ENCODE measurements around the gene DDIT3.
"Not testable (repeated sequence)": the region's sequence is repeated elsewhere in the genome, so short reads cannot be mapped to it uniquely, and the experiment has no call there.

DDIT3 gene

DNA sequence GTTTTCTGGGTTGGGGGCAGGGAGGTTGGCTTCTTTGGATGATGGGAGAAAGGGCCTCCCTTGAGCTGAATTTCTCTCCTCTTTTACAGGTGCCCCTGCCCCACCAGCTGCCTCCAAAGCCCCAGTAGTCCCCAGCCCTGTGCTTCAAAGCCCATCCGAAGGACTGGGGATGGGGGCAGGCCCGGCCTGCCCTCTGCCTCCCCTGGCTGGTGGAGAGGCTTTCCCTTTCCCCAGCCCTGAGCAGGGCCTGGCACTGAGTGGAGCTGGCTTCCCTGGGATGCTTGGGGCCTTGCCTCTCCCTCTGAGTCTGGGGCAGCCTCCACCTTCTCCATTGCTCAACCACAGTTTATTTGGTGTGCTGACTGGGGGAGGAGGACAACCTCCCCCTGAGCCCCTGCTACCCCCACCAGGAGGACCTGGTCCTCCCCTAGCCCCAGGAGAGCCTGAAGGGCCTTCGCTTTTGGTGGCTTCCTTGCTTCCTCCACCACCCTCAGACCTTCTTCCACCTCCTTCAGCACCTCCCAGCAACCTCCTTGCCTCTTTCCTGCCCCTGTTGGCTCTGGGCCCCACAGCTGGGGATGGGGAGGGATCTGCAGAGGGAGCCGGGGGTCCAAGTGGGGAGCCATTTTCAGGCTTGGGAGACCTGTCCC, 6.3 kb upstream of the DDIT3 start:
- in situ Hi-C loops (cut with MboI; ENCODE audit: low sequenced_read_pairs): no loop called here

DNA sequence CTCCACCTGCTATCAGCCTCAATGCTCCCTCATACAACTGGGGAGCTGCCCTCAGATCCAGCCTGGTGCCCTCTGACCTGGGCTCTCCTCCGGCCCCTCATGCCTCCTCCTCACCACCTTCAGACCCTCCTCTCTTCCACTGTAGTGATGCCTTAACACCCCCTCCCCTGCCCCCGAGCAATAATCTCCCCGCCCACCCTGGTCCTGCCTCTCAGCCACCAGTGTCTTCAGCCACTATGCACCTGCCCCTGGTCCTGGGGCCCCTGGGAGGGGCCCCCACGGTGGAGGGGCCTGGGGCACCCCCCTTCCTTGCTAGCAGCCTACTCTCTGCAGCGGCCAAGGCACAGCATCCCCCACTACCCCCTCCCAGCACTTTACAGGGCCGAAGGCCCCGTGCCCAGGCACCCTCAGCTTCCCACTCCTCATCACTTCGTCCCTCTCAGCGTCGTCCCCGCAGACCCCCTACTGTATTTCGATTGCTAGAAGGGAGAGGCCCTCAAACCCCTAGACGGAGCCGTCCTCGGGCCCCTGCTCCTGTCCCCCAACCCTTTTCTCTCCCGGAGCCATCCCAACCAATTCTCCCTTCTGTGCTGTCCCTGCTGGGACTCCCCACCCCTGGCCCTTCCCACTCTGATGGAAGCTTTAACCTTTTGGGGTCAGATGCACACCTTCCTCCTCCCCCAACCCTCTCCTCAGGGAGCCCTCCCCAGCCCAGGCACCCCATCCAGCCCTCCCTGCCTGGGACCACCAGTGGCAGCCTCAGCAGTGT, 5.5 kb upstream of the DDIT3 start:
- in situ Hi-C loops (cut with MboI; ENCODE audit: low sequenced_read_pairs): no loop called here

DNA sequence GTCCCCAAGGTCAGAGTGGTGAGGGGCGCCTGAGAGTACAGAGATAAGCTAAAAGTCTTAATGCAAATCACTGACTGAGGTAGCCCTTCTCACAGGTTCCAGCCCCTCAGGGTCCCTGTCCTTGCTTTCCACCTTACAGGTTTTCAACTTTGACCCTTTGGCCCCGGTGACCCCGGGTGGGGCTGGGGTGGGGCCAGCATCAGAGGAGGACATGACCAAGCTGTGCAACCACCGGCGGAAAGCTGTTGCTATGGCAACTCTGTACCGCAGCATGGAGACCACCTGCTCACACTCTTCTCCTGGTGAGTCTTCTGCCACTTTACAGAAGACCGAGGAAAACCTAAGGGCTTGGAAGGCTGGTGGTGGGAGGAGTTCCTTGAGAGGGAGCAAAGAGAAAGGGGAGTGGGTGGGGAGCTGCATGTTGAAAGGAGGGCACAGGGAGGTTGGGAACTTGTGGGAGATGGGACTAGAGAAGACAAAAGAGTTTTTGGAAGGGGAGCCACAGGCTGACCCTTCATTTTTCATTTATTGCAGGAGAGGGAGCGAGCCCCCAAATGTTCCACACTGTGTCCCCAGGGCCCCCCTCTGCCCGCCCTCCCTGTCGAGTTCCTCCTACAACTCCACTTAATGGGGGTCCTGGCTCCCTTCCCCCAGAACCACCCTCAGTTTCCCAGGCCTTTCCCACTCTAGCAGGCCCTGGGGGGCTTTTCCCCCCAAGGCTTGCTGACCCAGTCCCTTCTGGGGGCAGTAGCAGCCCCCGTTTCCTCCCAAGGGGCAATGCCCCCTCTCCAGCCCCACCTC, 4.7 kb upstream of the DDIT3 start:
- in situ Hi-C loops (cut with MboI; ENCODE audit: low sequenced_read_pairs): no loop called here

DNA sequence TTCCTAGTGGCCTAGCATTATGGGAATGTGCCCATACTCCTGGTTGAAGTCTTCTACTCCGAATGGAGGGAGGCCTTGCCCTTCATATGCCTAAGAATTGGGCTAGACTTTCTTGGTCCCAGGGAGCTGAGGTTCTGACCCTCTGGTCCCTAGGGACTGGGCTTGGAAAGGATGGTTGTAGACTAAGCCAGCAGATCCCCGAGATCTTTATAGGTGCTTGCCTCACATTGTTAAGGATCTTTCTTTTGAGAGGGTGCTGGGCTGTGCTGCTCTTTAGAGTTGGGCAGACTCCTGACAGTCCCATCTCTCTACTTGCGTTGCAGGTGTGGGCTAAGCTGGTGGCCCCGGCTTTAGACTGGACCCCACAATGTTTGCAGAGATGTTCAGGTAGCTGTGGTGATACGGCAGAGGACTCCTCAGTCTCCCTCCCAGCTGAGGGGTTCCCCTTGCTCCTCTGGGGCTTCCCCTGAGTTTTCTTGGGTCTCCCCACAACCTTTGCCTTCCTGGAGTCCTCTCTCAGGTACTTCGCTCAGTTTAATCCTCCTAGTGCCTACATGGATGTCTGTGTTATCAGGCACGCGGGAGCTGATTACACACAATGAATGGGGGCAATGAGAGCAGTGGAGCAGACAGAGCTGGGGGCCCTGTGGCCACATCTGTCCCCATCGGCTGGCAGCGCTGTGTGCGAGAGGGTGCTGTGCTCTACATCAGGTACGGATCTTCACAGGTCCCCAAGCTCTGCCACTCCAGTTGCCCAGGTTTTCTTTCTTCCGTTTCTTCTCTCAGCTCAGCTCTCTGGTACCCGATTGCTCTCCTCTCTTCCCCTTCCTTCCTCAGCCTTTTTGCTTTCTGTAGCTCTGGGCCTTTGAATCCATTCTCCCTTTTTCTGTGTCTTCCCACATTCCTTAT, 3.6 kb upstream of the DDIT3 start:
- in situ Hi-C loops (cut with MboI; ENCODE audit: low sequenced_read_pairs): no loop called here

DNA sequence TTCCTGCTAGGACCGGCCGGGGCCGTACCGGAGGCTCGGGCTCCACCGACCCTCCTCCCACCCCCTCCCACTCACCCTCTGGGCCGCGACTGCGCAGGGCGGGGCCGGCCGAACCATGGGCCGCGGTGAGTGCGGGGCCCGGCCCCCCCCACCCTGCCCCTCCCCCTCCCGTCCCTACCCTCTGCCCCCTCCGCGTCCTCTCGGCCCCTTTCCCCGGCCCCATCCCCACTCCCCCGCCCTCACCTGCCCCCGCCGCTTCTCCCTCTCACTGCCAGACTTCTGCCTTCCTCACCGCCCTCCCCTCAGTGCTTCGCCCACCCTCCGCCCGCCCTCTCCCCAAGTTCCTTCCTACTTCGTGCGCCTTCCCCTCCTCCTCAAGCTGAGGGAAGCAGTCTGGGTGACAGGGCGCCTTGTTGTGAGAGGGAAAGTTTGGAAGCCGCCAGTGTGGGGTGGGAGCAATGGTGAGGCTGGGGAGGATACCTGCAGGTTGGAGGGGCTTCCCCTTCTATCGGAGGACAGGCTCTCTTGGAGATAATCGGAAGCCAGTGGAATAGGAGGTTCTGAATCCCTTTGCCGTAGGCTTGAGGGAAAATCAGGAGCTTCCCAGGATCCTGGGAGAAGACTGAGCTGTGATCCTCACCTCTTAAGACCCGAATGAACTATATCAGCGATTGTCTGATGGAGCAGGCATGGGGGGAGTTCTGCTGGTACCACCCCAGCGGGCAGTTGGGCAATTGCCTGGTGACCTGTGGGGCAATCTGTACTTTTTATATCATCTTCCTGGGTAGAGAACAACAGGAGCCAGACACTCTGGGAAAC, 2.8 kb upstream of the DDIT3 start:
- in situ Hi-C loops (cut with MboI; ENCODE audit: low sequenced_read_pairs): no loop called here

DNA sequence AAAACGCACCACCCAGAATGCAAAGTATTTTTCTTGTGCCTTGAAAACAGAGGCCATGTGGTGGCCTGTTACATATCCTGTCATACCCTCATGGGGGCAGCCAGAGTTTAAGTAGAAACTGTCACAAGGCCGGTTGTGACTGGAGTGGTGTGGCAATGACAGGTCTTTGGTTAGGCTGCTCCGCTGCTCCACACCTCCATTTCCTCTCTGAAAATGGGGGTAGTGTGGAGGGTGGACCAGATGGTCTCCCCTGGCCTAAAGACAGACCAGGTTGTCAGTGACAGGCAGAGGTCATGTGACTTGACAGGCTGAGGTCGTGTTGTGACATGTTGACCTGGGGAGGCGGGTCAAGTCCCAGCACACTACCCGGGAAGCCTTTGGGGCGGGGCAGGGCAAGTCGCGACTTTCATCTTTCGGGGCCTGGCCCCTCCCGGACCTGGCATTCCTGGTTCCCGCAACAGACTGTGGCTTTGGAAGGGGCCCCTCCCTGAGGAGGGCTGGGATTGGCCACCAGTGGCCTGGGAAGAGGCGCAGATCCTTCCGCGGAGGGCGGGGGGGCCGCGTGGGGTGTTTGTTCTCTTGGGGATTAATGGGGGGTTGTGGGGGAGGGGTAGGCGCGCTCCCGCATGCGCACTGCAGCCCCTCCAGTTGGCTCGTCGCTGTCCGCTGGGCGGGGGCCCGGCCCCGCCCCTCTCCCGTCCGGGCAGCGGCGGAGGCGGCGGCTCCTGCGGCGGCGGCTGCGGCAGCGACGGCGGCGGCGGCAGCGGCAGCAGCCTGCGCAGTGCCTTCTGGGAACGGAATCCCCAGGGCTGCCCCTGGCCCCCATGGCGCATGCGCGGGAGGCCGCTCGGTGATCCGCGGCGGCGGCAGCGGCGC, 1.9 kb upstream of the DDIT3 start, which contains the start of gene MBD6:
MBD6 (plus strand) TSS at position 814 of the 876 bp plus-strand sequence. CDS start 1,480 bp downstream, outside the sequence.
- in situ Hi-C loops (cut with MboI; ENCODE audit: low sequenced_read_pairs): no loop called here

DNA sequence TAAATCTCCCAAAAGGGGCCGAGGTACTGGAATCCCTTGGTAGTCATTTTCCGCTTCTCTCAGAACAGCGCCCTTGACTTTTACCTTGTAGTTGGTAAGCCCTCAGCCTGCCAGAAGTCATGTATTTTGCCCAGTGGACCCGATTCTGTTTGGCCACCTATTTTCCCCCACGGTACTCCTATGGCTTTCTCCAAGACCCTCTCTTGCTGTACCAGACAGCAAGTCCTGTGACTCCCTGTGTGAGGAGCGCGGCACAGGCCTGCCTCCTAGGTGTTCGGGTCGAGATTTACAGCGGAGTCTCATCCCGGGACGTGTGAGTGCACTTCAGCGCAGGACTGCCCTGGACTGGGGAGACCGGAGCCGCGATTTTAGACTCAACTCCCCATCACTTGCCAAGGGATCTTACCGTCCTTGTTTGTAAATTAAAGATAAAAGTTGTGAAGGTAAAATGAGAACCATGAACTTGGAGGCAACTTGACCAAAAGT, 1.3 kb upstream of the DDIT3 start:
- in situ Hi-C loops (cut with MboI; ENCODE audit: low sequenced_read_pairs): no loop called here

DNA sequence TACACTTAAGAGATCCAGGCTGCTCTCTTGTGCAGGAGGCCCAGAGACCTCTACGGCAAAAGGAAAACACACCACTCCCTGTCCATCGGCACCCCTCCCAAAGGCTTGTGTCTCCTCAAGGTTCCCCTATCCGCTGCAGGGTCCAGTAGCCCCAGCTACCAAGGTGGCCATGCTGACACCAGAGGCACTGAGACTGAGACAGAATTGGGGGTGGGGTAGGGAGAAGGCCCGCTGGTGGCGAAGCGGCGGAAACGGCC, 590 bp downstream of the DDIT3 start:
- in situ Hi-C loops (cut with MboI; ENCODE audit: low sequenced_read_pairs): no loop called here

DNA sequence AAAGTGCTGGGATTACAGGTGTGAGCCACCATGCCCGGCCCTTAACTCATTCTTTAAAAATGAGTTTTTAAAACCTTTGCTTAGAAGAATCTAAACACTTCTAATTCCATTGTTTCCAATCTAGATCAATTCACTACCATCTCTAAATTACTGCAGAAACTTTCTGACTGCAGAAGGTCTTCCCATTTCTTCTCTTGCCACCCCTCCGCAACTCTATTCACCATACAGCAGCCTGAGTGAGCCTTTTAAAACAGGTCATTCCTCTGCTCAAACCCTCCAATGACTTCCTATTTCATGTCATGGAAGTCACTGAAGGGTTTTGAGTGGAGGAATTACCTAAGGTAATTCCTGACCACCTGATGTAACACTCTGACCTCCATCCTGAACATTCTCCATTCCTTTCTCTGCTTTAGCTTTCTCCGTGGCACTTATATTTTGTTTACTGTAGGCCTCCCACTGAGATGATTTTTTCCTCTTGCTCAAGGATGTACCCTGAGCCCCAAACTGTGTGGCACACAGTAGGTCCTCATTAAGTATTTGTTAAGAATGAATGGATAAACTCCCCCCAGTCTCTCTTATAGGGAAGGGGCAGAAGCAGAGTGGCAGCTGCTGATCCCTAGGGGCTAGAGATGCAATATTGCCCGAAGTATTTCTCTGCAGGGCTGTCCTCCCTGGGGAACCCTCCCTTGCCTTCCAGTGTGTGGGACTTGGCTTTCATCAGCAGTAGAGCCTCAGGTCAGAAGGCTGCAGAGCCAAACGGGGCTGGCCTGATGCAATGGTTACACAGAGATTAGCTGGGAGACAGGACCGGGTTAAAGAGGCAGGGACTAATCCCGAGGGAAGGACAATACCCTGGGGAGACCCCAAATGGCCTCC, 1.2 kb downstream of the DDIT3 start:
- in situ Hi-C loops (cut with MboI; ENCODE audit: low sequenced_read_pairs): no loop called here

DNA sequence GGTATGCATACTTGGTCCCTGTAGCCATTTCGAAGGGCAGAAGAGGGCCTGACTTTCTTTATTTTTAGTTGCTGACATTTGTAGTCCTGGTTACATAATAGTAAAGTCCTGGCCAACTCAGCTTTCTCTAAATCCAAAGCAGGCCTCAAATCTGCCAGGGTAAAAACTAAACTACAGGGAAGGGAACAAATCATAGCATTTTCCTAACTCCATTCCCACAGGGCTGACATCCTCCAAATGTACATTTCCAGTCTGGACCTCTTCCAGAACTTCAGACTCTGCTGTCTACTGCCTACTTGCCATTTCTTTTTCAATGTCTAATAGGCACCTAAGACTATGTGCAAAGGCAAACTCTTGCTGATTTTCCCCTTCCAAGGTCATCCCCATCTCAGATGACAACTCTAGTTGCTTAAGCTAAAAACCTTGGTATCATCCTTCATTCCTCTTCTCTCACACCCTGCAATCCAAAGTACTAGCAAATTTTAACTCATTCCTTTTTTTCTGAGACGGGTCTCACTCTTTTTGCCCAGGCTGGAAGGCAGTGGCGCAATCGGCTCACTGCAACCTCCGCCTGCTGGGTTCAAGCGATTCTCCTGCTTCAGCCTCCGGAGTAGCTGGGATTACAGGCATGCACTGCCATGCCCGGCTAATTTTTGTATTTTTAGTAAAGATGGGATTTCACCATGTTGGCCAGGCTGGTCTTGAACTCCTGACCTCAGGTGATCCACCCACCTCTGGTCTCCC, 2.0 kb downstream of the DDIT3 start:
- in situ Hi-C loops (cut with MboI; ENCODE audit: low sequenced_read_pairs): no loop called here

DNA sequence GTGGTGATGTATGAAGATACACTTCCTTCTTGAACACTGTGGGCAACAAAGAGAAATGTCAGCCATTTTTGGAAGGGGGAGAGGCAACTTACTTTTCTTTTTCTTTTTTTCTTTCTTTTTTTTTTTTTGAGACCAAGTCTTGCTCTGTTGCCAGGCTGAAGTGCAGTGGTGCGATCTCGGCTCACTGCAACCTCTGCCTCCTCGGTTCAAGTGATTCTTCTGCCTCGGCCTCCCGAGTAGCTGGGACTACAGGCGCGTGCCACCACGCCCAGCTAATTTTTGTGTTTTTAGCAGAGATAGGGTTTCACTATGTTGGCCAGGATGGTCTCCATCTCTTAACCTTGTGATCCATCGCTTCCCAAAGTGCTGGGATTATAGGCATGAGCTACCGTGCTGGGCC, 2.6 kb downstream of the DDIT3 start:
- in situ Hi-C loops (cut with MboI; ENCODE audit: low sequenced_read_pairs): not testable (repeated sequence)

DNA sequence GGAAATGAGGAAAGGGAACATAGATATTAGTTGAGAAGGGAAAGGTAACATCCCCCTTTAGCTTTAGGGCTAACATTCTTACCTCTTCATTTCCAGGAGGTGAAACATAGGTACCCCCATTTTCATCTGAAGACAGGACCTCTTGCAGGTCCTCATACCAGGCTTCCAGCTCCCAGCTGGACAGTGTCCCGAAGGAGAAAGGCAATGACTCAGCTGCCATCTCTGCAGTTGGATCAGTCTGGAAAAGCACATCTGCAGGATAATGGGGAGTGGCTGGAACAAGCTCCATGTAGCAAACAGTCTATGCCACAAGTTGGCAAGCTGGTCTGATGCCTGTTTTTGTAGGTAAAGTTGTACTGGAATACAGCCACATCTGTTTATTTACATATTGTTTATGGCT, 3.1 kb downstream of the DDIT3 start:
- in situ Hi-C loops (cut with MboI; ENCODE audit: low sequenced_read_pairs): no loop called here

DNA sequence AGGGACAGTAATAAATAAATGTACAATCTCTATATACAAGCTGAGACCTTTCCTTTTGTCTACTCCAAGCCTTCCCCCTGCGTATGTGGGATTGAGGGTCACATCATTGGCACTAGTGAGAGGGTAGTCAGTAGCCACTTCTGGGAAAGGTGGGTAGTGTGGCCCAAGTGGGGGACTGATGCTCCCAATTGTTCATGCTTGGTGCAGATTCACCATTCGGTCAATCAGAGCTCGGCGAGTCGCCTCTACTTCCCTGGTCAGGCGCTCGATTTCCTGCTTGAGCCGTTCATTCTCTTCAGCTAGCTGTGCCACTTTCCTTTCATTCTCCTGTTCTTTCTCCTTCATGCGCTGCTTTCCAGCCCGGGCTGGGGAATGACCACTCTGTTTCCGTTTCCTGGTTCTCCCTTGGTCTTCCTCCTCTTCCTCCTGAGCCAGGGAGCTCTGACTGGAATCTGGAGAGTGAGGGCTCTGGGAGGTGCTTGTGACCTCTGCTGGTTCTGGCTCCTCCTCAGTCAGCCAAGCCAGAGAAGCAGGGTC, 3.6 kb downstream of the DDIT3 start:
- in situ Hi-C loops (cut with MboI; ENCODE audit: low sequenced_read_pairs): no loop called here

DNA sequence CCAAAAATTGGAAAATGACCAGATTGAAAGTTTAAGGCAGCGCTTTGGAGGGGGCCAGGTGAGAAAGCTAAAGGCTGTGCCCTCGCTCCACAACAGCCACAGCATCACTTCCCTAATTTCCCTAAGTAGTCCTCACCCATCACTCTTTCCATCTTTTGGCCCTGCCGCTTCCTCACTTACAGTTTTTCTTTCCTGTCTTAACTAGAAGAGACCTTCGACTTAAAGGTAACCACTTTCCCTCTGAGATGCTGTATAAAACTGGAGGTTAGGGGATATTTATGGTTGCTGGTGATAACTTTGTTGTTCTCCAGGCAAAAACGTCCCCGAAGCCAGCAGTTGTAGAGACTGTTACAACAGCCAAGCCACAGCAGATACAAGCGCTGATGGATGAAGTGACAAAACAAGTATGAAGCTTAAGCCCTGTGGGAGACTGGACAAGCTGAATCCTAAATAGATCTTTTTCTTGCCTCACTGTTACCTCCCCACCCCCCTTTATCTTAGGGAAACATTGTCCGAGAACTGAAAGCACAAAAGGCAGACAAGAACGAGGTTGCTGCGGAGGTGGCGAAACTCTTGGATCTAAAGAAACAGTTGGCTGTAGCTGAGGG, 4.3 kb downstream of the DDIT3 start:
- in situ Hi-C loops (cut with MboI; ENCODE audit: low sequenced_read_pairs): no loop called here

DNA sequence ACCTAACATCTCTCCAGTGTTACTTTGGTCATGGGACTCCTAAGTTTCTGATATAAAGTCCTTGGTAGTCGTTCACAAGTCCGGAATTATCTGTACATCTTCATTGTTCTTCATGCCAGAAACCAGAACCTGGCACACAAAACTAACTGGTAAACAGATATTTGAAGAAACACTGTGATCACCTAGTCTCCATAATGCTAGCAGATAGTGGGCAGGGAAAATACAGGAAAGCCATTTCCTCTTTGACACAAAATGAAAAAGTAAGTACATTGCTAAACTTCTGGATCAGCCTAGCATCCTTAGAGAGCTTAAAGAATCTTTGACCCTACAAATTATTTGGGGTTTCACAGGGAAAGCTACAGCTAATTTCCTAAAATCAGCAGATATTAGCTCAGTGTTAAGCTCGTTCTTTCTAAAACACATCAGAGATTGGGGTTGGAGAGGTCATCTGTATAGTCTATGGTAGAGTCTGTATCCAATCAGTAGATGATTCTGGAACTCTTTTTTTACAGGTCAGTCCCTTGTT, 4.8 kb downstream of the DDIT3 start:
- in situ Hi-C loops (cut with MboI; ENCODE audit: low sequenced_read_pairs): no loop called here

DNA sequence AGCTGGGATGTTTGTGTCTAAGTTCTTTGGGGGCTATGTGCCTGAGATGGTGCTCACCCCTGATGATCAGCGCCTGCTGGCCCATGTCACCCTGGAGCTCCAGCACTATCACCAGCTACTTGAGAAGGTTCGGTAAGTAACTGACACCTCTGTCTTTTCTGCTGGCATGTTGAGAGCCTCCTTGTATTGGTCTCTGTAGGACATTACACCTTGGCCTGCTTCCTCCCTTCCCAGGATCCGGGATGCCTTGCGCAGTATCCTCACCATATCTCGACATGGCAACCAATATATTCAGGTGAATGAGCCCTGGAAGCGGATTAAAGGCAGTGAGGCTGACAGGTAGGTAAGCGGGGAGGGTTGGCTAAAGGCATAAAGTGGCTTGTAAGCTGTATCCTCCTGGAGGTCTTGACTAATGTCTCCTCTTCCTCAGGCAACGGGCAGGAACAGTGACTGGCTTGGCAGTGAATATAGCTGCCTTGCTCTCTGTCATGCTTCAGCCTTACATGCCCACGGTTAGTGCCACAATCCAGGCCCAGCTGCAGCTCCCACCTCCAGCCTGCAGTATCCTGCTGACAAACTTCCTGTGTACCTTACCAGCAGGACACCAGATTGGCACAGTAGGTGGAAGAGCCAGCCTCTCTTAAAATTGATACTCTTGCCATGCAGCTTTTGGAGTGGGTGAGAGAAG, 5.5 kb downstream of the DDIT3 start:
- in situ Hi-C loops (cut with MboI; ENCODE audit: low sequenced_read_pairs): no loop called here
